Mammary epithelial cell (primary cell): ENCODE results near the gene NEUROG3.

Experiments used
- EZH2 ChIP-seq: IDR thresholded peaks from 2 replicates; pipeline ENCODE4 v1.6.1; 2012; ENCODE audit warnings: low read length, inconsistent platforms, borderline replicate concordance
- TF ChIP-seq, protein P1 (sequence below), 2 donors: IDR thresholded peaks in 1 of 2; conservative IDR thresholded peaks in 1 of 2; 2 replicates each; pipeline ENCODE4 v1.5.1; 2011 to 2012; ENCODE audit warnings: inconsistent platforms in 2 of 2, low read length in 2 of 2, mild to moderate bottlenecking in 2 of 2, control low read depth in 1 of 2, low read depth in 1 of 2; ENCODE audit not compliant: insufficient read depth in 1 of 2; ENCODE audit errors: extremely low read depth in 1 of 2

DNA sequence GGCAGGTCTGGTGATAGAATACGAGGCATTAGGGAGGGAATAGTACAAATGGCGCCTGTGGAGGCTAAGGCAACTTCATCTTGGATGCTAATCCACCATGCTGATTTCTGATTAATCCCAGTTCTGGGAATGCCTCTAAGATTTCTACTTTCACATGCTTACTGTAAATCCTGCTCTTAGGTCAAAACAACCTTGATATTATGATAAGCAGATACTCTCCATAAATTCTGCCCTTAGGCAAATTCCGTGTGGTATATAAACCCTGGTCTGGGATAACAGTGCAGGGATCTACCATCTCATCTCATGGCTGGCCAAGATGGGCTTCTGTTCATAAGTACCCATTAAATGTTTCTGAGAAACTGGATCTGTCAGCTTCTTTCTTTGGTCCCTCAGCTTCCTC lies 11.4 kb upstream of the NEUROG3 start:
- TF ChIP-seq, protein P1, sequence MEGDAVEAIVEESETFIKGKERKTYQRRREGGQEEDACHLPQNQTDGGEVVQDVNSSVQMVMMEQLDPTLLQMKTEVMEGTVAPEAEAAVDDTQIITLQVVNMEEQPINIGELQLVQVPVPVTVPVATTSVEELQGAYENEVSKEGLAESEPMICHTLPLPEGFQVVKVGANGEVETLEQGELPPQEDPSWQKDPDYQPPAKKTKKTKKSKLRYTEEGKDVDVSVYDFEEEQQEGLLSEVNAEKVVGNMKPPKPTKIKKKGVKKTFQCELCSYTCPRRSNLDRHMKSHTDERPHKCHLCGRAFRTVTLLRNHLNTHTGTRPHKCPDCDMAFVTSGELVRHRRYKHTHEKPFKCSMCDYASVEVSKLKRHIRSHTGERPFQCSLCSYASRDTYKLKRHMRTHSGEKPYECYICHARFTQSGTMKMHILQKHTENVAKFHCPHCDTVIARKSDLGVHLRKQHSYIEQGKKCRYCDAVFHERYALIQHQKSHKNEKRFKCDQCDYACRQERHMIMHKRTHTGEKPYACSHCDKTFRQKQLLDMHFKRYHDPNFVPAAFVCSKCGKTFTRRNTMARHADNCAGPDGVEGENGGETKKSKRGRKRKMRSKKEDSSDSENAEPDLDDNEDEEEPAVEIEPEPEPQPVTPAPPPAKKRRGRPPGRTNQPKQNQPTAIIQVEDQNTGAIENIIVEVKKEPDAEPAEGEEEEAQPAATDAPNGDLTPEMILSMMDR (conservative IDR thresholded peaks at IDR 0.05 in 1 of 2, IDR thresholded peaks at IDR 0.05 in 1 of 2; ENCODE audit: extremely low read depth in 1 of 2, insufficient read depth in 1 of 2, low read depth in 1 of 2, low read length in 2 of 2): no peak
- TF ChIP-seq EZH2: no peak
